ENCODE data around the gene HMCN1.

DNA sequence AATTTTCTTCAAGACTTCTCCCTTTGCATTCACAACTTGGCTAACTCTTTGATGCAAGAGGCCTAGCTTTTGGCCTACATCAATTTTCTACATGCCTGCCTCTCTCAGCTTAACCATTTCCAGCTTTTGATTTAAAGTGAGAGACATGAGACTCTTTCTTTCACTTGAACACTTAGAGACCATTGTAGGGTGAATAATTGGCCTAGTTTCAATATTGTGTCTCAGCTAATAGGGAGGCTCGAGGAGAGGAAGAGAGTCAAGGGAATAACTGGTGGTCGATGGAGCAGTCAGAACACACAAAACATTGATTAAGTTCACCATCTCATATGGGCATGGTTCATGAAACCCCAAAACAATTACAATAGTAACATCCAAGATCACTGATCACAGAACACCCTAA, 415.4 kb downstream of the HMCN1 start:
- TF ChIP-seq, protein P1, sequence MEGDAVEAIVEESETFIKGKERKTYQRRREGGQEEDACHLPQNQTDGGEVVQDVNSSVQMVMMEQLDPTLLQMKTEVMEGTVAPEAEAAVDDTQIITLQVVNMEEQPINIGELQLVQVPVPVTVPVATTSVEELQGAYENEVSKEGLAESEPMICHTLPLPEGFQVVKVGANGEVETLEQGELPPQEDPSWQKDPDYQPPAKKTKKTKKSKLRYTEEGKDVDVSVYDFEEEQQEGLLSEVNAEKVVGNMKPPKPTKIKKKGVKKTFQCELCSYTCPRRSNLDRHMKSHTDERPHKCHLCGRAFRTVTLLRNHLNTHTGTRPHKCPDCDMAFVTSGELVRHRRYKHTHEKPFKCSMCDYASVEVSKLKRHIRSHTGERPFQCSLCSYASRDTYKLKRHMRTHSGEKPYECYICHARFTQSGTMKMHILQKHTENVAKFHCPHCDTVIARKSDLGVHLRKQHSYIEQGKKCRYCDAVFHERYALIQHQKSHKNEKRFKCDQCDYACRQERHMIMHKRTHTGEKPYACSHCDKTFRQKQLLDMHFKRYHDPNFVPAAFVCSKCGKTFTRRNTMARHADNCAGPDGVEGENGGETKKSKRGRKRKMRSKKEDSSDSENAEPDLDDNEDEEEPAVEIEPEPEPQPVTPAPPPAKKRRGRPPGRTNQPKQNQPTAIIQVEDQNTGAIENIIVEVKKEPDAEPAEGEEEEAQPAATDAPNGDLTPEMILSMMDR (IDR thresholded peaks at IDR 0.05; ENCODE audit: low read depth, low read length, missing input control) = no peak
- TF ChIP-seq, protein P2, sequence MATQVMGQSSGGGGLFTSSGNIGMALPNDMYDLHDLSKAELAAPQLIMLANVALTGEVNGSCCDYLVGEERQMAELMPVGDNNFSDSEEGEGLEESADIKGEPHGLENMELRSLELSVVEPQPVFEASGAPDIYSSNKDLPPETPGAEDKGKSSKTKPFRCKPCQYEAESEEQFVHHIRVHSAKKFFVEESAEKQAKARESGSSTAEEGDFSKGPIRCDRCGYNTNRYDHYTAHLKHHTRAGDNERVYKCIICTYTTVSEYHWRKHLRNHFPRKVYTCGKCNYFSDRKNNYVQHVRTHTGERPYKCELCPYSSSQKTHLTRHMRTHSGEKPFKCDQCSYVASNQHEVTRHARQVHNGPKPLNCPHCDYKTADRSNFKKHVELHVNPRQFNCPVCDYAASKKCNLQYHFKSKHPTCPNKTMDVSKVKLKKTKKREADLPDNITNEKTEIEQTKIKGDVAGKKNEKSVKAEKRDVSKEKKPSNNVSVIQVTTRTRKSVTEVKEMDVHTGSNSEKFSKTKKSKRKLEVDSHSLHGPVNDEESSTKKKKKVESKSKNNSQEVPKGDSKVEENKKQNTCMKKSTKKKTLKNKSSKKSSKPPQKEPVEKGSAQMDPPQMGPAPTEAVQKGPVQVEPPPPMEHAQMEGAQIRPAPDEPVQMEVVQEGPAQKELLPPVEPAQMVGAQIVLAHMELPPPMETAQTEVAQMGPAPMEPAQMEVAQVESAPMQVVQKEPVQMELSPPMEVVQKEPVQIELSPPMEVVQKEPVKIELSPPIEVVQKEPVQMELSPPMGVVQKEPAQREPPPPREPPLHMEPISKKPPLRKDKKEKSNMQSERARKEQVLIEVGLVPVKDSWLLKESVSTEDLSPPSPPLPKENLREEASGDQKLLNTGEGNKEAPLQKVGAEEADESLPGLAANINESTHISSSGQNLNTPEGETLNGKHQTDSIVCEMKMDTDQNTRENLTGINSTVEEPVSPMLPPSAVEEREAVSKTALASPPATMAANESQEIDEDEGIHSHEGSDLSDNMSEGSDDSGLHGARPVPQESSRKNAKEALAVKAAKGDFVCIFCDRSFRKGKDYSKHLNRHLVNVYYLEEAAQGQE (IDR thresholded peaks at IDR 0.05) = no peak
- TF ChIP-seq, protein P3, sequence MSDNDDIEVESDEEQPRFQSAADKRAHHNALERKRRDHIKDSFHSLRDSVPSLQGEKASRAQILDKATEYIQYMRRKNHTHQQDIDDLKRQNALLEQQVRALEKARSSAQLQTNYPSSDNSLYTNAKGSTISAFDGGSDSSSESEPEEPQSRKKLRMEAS (IDR thresholded peaks at IDR 0.05) = no peak
- TF ChIP-seq RXRA (IDR thresholded peaks at IDR 0.05) (no peak), GABPA (IDR thresholded peaks at IDR 0.05 in 1 of 2, conservative IDR thresholded peaks at IDR 0.05 in 1 of 2) (no peak), FOXA1 (IDR thresholded peaks at IDR 0.05) (no peak), SP1 (IDR thresholded peaks at IDR 0.05) (no peak), YY1 (IDR thresholded peaks at IDR 0.05) (no peak), HNF4G (IDR thresholded peaks at IDR 0.05) (no peak), JUND (IDR thresholded peaks at IDR 0.05) (no peak), RAD21 (IDR thresholded peaks at IDR 0.05) (no peak)
- TF ChIP-seq, protein P4, sequence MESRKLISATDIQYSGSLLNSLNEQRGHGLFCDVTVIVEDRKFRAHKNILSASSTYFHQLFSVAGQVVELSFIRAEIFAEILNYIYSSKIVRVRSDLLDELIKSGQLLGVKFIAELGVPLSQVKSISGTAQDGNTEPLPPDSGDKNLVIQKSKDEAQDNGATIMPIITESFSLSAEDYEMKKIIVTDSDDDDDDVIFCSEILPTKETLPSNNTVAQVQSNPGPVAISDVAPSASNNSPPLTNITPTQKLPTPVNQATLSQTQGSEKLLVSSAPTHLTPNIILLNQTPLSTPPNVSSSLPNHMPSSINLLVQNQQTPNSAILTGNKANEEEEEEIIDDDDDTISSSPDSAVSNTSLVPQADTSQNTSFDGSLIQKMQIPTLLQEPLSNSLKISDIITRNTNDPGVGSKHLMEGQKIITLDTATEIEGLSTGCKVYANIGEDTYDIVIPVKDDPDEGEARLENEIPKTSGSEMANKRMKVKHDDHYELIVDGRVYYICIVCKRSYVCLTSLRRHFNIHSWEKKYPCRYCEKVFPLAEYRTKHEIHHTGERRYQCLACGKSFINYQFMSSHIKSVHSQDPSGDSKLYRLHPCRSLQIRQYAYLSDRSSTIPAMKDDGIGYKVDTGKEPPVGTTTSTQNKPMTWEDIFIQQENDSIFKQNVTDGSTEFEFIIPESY (IDR thresholded peaks at IDR 0.05) = no peak
- TF ChIP-seq, protein P5, sequence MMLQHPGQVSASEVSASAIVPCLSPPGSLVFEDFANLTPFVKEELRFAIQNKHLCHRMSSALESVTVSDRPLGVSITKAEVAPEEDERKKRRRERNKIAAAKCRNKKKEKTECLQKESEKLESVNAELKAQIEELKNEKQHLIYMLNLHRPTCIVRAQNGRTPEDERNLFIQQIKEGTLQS (IDR thresholded peaks at IDR 0.05) = no peak

All from liver (tissue), 3 donors.